ENCODE measurements around the gene ALKBH2.

Gene ALKBH2

GRCh38 chr12:109112720-109113465 lies 19.6 kb upstream of the ALKBH2 start:
- Histone ChIP-seq H3K4me1 (peaks cover 54% of the 10 kb centered on the region), H3K27ac (peak overlapping the region; percentile 92), H3K36me3 (ENCODE audit: control insufficient read depth, insufficient read depth, low read length) (no peaks in the 10 kb centered on the region), H3K27me3 (ENCODE audit: control insufficient read depth, insufficient read depth, low read length) (no peaks in the 10 kb centered on the region), H3K4me3 (ENCODE audit: low read depth, low read length) (peak overlapping the region; percentile 40), H3K79me2 (peaks cover 11% of the 10 kb centered on the region), H3K9ac (no peak overlapping the region), H3K4me2 (ENCODE audit: low read length) (peak overlapping the region; percentile 72), H2AFZ (peak overlapping the region; percentile 47), H3K9me3 (ENCODE audit: control insufficient read depth, low read length) (no peaks in the 10 kb centered on the region)
- no peak for TF ChIP-seq CTCF (IDR thresholded peaks at IDR 0.05)

- H3K4me1 ChIP-seq = peaks cover 40% of the 10 kb centered on the region
- H3K9me3 ChIP-seq (ENCODE audit: control insufficient read depth, low read length) = no peaks in the 10 kb centered on the region
- H3K36me3 ChIP-seq (ENCODE audit: control insufficient read depth, insufficient read depth, low read length) = no peaks in the 10 kb centered on the region
- peak overlapping the region; percentile 63 for H2AFZ ChIP-seq
- H3K27ac ChIP-seq = peak overlapping the region; percentile 95
- H3K27me3 ChIP-seq (ENCODE audit: control insufficient read depth, insufficient read depth, low read length) = no peaks in the 10 kb centered on the region
- no peak for TF ChIP-seq CTCF (IDR thresholded peaks at IDR 0.05)
- peak overlapping the region; percentile 76 for H3K4me3 ChIP-seq (ENCODE audit: low read depth, low read length)
- peak overlapping the region; percentile 85 for H3K4me2 ChIP-seq (ENCODE audit: low read length)
- H3K79me2 ChIP-seq = peaks cover 11% of the 10 kb centered on the region
- no peak overlapping the region for H3K9ac ChIP-seq
These were observed 17.8 kb upstream of the ALKBH2 start for GRCh38 chr12:109110988-109111495.

DNA sequence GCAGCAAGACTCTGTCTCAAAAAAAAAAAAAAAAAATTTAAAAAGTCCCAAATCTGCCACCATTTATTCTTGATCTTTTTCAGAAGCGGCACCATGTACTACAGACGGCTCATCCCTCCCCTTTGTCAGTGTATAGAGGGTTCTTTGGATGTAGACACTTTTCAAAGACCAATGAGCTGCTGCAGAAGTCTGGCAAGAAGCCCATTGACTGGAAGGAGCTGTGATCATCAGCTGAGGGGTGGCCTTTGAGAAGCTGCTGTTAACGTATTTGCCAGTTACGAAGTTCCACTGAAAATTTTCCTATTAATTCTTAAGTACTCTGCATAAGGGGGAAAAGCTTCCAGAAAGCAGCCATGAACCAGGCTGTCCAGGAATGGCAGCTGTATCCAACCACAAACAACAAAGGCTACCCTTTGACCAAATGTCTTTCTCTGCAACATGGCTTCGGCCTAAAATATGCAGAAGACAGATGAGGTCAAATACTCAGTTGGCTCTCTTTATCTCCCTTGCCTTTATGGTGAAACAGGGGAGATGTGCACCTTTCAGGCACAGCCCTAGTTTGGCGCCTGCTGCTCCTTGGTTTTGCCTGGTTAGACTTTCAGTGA lies 16.6 kb upstream of the ALKBH2 start:
- Histone ChIP-seq H3K27ac (peak overlapping the region; percentile 95), H3K9me3 (ENCODE audit: control insufficient read depth, low read length) (no peaks in the 10 kb centered on the region), H3K4me1 (peaks cover 30% of the 10 kb centered on the region), H3K27me3 (ENCODE audit: control insufficient read depth, insufficient read depth, low read length) (no peaks in the 10 kb centered on the region), H2AFZ (peak overlapping the region; percentile 63), H3K9ac (no peak overlapping the region), H3K4me2 (ENCODE audit: low read length) (no peak overlapping the region), H3K4me3 (ENCODE audit: low read depth, low read length) (no peak overlapping the region), H3K79me2 (peaks cover 11% of the 10 kb centered on the region), H3K36me3 (ENCODE audit: control insufficient read depth, insufficient read depth, low read length) (no peaks in the 10 kb centered on the region)
- no peak for TF ChIP-seq CTCF (IDR thresholded peaks at IDR 0.05)

DNA sequence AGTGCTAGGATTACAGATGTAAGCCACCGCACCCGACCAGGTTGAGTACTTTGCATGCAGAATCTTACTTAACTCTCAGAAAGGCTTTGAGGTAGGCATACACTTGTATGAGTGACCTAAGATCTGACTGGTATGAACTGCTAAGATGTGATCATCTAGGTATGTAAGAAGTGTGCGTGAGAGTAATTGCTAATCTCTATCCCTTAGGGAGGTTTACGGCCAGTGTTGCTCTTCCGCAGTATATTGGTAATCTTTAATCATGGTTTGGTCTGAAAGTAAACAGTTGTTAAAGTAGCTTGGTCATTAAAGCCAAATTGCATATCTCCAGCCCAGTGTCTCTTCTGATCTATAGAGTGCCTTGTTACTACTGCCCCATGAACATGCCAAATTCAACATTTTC lies 11.9 kb upstream of the ALKBH2 start:
- Histone ChIP-seq H3K79me2 (peaks cover 22% of the 10 kb centered on the region), H3K4me3 (ENCODE audit: low read depth, low read length) (no peak overlapping the region), H3K9me3 (ENCODE audit: control insufficient read depth, low read length) (no peaks in the 10 kb centered on the region), H3K4me1 (peaks cover 2% of the 10 kb centered on the region), H3K36me3 (ENCODE audit: control insufficient read depth, insufficient read depth, low read length) (no peaks in the 10 kb centered on the region), H3K9ac (no peak overlapping the region), H2AFZ (no peak overlapping the region), H3K27ac (no peak overlapping the region), H3K4me2 (ENCODE audit: low read length) (no peak overlapping the region), H3K27me3 (ENCODE audit: control insufficient read depth, insufficient read depth, low read length) (no peaks in the 10 kb centered on the region)
- no peak for TF ChIP-seq CTCF (IDR thresholded peaks at IDR 0.05)
